ENCODE measurements around the gene IL17A.

Gene IL17A

DNA sequence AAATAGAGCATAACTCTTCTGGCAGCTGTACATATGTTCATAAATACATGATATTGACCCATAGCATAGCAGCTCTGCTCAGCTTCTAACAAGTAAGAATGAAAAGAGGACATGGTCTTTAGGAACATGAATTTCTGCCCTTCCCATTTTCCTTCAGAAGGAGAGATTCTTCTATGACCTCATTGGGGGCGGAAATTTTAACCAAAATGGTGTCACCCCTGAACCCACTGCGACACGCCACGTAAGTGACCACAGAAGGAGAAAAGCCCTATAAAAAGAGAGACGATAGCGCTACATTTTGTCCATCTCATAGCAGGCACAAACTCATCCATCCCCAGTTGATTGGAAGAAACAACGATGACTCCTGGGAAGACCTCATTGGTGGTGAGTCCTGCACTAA is at the start of gene IL17A:
Gene IL17A (plus strand): TSS at position 301 of the 400 bp plus-strand sequence. CDS start 57 bp downstream, at position 358.
- DNase-seq = no peak

DNA sequence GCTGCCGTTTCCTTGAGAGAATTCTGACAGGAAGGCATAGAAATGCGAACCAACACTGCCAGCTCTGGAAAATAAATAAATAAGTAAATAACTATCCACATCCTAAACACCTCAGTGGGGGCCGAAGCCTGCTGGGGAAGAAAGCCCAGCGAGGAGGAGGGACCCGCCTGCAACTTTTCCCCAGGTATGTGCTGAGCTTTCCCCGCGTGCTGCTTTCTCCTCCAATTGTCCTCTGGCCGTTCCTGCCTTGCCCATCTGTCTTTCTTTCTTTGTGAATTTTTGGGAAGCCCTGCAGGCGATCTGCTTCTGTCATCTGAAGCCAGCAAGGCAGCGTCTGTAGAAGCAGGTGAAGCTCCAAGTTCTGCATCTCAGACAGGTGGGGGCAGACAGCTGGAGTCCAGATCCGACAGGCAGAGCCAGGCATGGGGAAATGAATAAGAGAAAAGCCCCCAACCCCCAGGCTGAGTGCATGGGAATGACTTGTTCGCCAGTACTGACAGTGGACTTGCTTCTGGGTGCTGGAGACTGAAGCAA is 49.2 kb upstream of the IL17A start:
- DNase-seq = no peak

DNA sequence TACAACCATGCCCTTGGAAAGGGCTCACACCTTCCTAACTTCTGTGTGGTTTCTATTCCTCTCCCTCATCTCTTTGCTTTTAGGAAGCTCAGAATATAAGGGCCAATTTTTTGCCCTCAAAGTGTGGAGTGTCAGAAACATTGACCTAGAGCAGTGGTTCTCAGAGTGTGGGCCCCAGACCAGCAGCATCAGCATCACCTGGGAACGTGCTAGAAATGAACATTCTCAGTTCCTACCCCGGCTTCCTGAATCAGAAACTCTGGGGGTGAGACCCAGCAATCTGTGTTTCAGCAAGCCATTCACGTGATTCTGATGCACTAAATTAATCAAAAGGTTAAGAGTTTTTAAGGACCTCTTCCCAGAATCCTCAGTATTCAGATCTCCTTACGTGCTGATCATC is 47.9 kb upstream of the IL17A start:
- no peak for DNase-seq

DNA sequence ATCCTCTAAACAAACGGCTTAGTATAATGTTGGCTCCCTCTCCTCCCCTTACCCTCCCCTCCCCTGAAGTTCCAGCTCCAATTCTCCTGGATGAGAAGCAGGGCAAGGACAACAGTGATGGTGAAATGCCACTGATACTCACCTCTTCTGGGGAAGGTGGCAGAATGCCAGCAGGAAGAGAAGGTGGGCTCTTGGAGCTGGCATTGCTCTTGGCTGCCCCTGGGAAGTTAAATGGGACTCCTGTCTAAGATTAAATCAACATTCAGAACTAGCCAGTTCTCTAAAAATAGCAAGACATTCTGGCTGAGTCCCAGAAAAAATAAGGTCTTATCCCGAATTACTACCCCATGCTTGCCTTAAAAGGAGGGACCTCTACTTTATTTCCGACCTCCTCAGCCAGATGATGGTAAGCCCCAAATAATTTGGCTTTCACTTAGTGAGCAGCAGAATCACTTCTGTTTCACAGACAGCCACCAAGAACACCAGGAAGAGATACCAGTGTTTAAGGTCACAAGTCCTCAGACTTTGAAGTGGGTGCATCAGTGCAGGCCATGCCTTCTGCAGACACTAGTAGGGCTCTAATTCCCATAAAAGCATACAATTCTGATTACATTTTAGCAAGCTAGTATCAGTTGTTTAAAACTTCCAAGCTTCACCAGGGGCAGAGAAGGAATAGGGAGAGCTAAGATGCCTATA is 46.0 kb upstream of the IL17A start:
- no peak for DNase-seq

DNA sequence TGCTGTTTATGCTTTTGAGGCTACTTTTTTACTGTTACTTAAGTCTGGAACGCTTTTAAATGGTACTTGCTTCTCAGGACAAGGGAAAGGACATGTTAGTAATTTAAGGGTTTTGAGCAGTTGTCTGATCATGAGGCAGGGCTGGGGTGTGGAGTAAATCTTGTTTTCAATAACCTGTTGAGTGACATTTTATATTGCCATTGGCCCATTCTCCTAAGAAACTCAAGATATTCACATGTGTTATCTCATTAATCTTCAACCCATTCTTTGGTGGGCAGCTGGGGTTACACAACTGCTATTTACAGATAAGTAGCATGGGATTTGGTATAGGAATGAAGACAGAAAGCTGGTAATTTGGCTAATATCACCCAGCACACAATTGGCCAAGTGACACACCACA is 44.6 kb upstream of the IL17A start:
- DNase-seq = no peak

DNA sequence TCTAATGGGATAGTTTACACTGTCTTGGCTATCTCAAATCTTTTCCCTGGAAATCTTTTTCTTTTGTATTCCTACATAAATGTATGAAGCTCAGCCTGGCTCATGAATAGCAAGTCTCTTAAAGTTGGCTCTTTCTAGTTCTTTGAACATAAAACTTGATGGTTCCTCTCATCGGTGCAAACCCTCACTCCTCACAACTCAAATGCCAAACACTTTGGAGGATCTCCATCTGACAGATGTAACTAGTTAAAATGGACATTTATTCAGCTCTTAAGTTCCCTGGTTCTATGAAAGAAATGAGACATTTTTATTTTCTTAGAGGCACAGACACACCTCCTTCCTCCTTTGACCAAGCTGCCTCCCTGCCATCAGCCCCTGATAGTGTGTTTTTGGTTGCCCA is 43.6 kb upstream of the IL17A start:
- DNase-seq = no peak

DNA sequence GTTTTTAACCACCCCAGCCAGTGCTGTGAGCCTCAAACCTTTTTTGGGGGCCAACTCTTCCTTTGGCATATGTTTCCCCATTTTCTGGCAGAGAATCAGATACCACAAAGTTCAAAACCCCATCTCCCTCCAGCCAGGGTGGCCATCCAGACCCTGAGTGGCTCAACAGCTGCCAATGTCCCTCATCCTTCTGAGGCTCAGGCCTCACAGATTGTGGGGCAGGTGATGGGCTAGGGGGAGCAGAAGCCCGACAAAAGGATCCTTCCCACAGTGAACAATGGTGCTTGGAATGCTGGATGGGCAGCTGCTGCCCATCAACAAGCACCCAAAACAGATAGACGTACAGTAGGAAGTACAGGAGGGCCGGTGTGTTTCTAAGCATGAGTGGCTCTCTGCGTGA is 42.6 kb upstream of the IL17A start:
- no peak for DNase-seq

DNA sequence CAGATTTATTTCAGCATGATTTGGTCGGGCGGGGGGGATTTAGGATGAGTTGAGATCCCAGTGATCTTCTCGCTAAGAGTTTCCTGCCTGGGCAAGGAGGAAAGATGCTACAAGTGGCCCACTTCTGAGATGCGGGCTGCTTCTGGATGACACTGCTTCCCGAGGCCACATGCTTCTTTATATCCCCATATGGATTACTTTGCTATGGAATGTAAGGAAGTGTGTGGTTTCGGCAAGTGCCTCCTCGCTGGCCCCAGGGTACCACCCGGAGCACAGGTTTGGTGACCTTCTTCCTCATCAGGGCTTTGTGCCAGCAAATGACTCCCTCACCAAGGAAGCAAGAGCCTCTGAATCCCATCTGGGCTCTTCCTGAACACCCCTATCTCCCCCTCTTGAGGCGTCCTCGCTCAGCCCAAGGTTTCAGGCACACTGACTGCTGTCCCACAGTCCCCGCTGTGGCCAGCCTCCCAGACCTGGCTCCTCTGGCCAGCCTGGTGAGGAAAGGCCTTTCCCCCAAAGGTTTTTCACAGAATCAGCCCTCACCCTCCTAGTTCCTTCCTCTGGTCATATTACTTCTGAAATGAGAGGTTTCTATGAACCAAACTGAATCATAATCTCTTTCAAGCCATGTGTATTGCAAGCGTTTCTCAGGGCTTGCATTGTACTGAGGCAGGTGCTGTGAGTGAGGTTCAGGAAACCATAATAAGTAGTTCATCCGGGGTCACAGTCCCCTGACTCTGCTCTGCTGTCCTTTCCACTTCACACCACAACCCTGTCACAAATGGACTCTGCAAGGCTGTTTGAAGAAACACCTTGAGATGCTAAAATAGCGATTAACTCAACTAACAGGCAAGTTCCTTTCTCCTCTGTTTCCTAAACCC is 41.7 kb upstream of the IL17A start:
- no peak for DNase-seq

DNA sequence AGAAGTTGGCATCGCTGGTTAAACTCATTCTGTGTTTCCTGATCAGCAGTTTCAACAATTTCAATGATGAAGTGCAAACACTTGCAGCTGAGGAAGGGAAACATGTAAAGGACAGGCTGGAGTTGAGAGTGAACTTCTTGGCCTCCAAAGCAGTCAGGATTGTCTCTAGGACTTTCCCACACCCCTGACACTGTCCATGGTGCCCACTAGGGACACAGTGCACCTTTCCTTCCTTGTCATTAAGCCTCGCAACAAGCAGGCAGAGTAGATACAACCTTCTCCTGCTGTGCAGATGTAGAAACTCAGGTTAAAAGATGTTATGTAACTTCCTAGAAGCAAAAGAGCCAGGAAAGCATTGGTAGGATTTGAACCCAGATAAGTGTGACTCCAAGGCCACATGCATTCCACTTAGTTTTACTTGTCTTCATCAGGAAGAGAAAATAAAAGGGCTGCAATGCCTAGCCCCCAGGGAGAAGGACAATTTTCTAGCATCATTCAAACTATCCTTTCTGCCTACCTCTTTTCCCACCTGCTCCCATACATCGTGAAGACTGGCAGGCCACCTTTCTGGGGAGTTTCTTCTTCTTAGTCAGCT is 39.2 kb upstream of the IL17A start:
- no peak for DNase-seq

DNA sequence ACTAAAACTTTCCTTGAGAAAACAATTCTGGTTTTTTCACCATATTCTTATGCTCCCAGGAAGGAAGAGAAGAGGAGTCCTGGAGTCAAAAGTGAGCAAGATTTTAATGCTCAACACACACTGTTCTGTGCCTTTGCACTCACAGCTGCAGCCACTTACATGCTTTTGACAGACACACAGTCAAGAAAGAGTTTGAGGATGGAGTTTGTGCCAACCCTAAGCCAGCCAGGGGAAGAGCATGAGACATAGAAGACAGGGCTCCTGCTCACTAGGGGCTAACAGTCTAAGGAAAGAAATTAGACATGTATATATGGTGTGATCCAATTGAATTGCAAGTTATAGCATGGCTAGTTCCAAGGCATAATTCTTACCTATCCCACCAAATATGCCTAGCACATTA is 37.1 kb upstream of the IL17A start:
- no peak for DNase-seq

DNA sequence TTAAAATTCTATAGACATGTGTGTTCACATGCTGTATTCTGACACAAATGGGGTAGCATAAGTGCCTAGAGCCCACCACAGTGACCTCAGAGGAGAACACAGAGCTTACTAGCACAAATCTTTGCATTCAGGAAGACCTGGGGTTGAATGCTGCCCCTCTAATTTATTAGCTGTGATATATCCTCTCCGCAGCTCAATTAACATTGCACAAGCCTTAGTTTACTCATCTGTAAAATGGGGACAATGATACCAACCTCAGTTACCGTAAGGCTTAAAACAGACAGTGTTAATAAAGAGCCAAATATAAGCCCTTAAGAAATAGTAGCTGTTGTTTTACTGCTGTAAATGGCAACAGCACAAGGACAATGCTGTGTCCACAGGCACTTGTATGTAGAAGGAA is 36.2 kb upstream of the IL17A start:
- DNase-seq = no peak

DNA sequence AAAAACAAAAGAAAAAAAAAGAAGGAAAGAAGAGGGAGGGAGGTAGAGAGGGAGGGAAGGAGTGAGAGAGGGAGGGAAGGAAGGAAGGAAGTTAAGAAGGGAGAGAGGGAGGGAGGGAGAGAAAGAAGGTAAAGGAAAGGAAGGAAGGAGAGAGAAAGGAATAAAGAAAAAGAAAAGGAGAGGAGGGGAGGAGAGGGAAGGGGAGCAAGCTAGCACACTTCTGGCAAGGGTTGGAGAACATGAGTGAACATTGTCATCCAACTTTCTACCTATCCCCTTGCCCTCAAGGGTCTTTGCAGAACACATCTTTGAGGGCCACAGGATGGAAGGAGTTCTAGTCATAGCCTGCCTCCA is 34.1 kb upstream of the IL17A start:
- DNase-seq = no peak

DNA sequence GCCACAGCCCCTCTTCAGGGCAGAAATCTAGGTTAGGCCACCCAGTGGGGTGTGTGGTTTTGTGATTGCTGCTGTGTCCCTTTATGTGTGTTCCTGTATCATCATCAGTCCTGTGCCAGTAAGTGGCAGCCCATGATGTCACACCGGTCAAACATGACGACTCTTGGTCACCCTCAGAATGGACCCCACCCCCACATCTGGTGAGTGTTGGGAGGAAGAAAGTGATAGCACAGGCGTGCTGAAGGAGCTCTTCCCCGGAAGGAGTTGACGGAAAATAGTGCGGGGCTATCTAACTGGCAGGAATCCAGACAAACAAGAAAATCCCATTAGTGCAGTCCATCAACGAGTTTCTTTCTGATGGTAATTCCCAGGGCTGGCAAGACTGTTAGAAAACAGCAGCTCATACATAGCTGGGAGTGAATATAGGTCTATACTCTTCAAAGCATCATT is 33.4 kb upstream of the IL17A start:
- DNase-seq = no peak

DNA sequence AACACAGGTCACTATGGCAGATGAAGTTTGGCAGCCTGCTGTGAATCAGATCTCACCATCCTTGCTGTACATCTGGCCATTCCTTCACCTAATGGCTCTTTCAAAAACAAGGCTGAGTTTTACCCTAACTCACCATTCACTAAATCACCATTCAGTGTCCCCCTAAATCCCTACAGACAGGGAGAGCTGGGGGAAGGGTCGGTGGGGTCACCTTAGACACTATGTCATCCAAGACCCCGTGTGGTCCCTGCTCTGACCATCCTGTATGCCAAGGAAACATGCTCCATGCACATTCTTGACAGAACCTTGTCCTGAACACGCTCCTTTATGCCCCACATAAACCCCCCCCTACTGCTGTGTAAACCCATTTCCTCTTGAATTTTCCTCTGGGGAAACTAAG is 31.8 kb upstream of the IL17A start:
- no peak for DNase-seq

DNA sequence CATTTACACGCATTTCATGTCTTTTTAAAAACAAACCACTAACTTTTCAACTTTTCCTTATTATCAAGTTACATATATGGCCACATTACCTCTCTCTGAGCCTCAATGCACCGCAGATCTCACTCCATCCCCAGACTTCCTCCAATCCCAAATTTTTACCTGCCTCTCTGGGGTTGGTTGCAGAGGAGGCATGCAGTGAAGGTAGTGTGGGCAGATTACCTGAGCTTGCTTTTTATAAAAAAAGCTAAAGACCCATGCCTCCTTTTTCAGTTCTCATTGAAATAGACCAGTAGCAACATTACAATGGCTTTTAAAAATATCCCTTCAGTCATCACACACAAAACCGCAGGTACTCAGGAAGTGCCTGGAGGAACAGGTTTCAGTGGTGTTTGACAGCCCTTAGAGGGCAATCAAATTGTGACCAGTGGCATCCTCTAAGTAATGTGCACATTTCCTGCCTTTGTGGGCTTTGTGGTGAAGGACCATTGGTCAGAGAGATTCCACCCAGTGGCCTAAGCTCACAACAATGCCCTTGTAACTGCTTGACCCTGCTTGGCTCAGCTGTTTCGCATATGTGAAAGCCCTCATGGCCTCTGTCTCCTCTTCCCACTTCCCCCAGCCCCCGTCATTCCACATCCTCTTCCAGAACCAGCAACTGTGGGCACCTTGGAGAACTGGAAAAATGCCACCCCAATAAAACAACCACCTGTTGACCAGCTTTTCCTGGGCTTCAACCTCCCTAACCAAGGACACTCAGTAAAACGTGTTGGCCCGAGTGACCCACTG is 30.2 kb upstream of the IL17A start:
- no peak for DNase-seq

DNA sequence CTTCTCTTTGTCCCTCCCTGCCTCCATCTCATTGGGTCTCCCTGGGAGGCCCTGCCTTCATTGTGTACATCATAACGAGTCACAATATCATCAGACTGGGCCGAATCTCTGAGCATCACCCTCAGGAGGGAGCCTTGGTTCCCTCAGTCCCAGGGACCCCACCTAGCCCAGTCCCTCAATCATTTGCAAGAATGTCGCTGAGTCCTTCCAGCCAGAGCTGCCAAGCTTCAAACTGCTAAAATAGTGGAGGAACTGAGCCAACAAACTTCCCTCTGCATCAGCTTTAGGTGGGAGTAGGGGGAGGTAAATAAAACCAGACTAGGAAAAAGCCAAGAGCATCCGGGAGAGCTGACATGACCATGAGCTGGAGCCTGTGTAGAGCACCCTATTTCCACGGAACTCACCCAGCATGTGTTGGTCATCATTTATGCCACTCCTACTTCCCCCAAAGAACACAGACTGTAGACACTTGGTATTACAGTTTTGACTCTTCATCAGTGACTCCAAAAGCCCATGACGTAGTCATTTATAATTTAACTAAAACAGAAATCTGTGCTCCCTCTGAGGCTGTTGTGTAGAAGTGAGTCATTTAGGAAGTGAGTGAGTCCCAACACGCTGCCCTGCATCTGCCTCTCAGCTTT is 28.8 kb upstream of the IL17A start:
- DNase-seq = no peak

DNA sequence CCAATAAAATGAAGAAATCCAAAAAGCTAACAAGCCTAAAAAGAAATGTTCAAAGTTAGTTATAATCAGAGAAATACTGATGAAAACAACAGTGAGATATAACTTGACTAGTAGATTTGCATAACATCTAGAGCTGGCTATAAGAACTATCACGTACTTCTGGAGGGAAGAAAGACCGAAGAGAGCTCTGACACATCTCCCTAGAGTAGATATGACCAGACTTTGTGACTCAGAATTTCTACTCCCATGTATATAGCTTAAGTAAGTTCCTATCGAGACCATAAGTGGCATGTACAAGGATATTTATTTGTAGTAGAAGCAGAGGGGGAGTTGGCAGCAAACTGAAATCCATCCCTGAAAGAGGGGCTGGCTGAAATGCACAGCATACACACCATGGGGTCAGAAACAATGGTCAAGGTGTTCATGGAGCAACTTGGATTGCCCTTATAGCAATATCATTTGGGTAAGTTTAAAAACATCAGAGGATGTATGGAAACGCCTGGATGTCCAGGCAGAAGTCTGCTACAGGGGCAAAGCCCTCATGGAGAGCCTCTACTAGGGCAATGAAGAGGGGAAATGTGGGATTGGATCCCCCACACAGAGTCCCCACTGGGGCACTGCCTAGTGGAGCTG is 25.6 kb upstream of the IL17A start:
- DNase-seq = no peak

DNA sequence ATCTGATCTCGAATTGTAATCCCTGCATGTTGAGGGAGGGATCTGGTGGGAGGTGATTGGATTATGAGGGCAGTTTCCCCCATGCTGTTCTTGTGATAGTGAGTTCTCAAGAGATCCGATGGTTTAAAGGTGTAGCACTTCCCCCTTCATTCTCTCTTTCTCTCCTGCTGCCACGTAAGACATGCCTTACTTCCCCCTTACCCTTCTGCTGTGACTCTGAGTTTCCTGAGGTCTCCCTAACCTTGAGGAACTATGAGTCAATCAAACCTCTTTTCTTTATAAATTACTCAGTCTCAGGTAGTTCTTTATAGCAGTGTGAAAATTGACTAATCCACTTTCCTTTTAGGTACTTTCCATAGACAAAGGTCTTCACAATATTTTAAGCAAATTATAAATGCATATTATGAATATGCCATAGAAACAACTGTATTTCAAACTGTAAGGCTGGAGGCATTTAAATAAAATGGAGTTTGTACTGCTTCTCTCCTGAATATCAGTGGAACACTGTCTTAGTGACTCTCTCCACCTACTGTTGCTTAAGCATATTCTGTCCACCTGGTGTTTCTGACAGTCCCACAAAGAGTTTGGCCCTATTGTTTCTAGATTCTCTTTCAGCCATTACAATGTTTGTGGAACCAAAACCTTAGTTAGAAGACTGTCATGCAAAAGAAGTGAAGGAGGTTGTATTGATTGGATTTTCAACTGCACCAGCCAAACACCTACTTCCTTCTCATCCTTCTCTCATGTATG is 24.3 kb upstream of the IL17A start:
- DNase-seq = no peak

DNA sequence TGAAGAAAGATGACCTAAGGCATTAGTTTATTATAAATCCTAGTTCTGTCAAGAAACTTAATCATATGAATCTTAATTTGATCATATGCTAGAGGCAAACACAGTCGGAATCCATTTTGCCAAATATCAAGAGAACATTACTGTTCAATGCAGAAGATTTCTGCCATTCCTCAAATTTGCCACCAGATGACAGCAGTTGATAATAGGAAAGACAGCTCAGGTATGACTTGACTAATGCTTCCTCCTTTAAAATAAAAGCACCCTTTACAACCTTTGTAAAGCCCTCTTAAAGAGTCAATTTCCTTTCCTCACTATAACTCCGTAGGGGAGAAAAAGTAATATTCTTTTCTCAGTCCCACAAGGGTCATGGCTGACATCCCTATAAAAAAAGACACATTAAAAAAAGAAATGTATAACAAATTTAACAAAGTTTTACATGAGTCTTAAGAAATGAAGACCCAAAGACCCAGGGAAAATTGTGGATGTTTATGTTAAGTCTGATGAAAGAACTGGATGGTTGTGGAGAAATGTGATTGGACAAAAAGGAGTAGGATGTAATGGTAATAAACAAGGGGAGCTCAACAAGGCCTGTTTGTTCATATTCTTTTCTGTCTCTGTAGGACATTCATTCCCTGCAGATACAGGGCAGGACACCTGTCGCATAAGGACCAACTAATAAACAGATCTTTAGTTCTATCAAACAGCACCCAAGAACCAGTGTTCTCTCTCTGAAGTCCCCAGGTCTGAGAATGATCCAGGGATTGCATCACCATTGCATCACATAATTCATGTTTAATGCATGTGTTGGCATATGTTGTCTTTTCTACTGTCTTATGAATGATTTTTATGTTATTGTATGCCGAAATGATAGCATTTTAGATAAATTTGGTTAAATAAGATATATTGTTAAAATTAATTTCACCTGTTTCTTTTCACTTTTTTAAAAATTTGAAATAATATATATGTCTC is 23.0 kb upstream of the IL17A start:
- peak in 3 of 6 experiments; percentile 11 to 29 (median 12) for DNase-seq
